ENCODE measurements around the gene FHAD1.
"Not testable (repeated sequence)": the region's sequence is repeated elsewhere in the genome, so short reads cannot be mapped to it uniquely, and the experiment has no call there.

The FHAD1 gene

GRCh38 chr1:15276691-15277446 is 29.8 kb downstream of the FHAD1 start:
- DNase-seq (ENCODE audit: low spot score) = no peak

- no peak for DNase-seq (ENCODE audit: low spot score)
Measured at GRCh38 chr1:15277447-15277838, 30.4 kb downstream of the FHAD1 start.

GRCh38 chr1:15277933-15278332 is 30.9 kb downstream of the FHAD1 start:
- no peak for DNase-seq (ENCODE audit: low spot score)

GRCh38 chr1:15279576-15280230 is 32.7 kb downstream of the FHAD1 start:
- no peak for DNase-seq (ENCODE audit: low spot score)

- no peak for DNase-seq (ENCODE audit: low spot score)
Measured at GRCh38 chr1:15280416-15280815, 33.4 kb downstream of the FHAD1 start.

- DNase-seq (ENCODE audit: low spot score) = no peak
Measured at GRCh38 chr1:15282038-15282437, 35.0 kb downstream of the FHAD1 start.

- no peak for DNase-seq (ENCODE audit: low spot score)
Measured at GRCh38 chr1:15282810-15283474, 35.9 kb downstream of the FHAD1 start.

GRCh38 chr1:15283526-15283925 is 36.5 kb downstream of the FHAD1 start:
- DNase-seq (ENCODE audit: low spot score) = no peak

GRCh38 chr1:15286452-15286851 is 39.4 kb downstream of the FHAD1 start:
- no peak for DNase-seq (ENCODE audit: low spot score)

- DNase-seq (ENCODE audit: low spot score) = no peak
Measured at GRCh38 chr1:15287035-15287979, 40.3 kb downstream of the FHAD1 start.

- no peak for DNase-seq (ENCODE audit: low spot score)
Measured at GRCh38 chr1:15288173-15288926, 41.3 kb downstream of the FHAD1 start.

- no peak for DNase-seq (ENCODE audit: low spot score)
Measured at GRCh38 chr1:15289251-15289651, 42.2 kb downstream of the FHAD1 start.

- DNase-seq (ENCODE audit: low spot score) = no peak
Measured at GRCh38 chr1:15290382-15290781, 43.4 kb downstream of the FHAD1 start.

- no peak for DNase-seq (ENCODE audit: low spot score)
Measured at GRCh38 chr1:15295696-15296095, 48.7 kb downstream of the FHAD1 start.

- peak; percentile 22 for DNase-seq (ENCODE audit: low spot score)
Measured at GRCh38 chr1:15296585-15297321, 49.7 kb downstream of the FHAD1 start.

- not testable (repeated sequence) for DNase-seq (ENCODE audit: low spot score)
Measured at GRCh38 chr1:15297975-15298374, 51.0 kb downstream of the FHAD1 start.

- DNase-seq (ENCODE audit: low spot score) = no peak
Measured at GRCh38 chr1:15299179-15299578, 52.2 kb downstream of the FHAD1 start.

GRCh38 chr1:15299806-15300205 is 52.8 kb downstream of the FHAD1 start:
- no peak for DNase-seq (ENCODE audit: low spot score)

GRCh38 chr1:15303935-15304334 is 56.9 kb downstream of the FHAD1 start:
- no peak for DNase-seq (ENCODE audit: low spot score)

GRCh38 chr1:15304708-15305467 is 57.9 kb downstream of the FHAD1 start:
- peak; percentile 63 for DNase-seq (ENCODE audit: low spot score)
